Measurements from ENCODE around the gene PHACTR1.

DNA sequence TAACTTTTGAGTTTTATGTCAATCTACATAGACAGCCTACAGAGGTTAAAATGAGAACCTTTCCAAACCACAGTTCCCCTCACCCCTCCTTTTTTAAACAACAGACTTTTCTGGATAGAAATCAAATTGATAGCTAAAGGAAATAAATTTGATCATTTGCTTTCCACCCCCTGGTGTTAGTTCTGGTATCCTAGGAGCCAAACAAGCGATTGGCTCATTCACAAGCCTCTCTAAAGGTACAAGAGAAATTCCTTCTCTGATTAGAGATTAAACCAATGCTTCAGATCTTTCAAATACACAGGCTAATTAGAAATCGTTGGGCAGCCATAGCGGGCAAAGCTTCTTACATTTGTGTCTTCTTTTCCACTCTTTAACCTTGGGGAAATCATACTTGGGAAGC, 379.5 kb downstream of the PHACTR1 start:
- no peak for TF ChIP-seq GATA2 (CRISPR knock-in tag; IDR thresholded peaks at IDR 0.05)
- TF ChIP-seq, protein P1, sequence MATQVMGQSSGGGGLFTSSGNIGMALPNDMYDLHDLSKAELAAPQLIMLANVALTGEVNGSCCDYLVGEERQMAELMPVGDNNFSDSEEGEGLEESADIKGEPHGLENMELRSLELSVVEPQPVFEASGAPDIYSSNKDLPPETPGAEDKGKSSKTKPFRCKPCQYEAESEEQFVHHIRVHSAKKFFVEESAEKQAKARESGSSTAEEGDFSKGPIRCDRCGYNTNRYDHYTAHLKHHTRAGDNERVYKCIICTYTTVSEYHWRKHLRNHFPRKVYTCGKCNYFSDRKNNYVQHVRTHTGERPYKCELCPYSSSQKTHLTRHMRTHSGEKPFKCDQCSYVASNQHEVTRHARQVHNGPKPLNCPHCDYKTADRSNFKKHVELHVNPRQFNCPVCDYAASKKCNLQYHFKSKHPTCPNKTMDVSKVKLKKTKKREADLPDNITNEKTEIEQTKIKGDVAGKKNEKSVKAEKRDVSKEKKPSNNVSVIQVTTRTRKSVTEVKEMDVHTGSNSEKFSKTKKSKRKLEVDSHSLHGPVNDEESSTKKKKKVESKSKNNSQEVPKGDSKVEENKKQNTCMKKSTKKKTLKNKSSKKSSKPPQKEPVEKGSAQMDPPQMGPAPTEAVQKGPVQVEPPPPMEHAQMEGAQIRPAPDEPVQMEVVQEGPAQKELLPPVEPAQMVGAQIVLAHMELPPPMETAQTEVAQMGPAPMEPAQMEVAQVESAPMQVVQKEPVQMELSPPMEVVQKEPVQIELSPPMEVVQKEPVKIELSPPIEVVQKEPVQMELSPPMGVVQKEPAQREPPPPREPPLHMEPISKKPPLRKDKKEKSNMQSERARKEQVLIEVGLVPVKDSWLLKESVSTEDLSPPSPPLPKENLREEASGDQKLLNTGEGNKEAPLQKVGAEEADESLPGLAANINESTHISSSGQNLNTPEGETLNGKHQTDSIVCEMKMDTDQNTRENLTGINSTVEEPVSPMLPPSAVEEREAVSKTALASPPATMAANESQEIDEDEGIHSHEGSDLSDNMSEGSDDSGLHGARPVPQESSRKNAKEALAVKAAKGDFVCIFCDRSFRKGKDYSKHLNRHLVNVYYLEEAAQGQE (IDR thresholded peaks at IDR 0.05; ENCODE audit: low read depth, low read length): no peak
- no peak for TF ChIP-seq YY1 (IDR thresholded peaks at IDR 0.05; ENCODE audit: low read depth)
- TF ChIP-seq MXI1 (IDR thresholded peaks at IDR 0.05; ENCODE audit: low read depth, low read length): no peak
- no peak for TF ChIP-seq SIN3A (IDR thresholded peaks at IDR 0.05; ENCODE audit: borderline replicate concordance, low read depth, low read length)
- no peak for TF ChIP-seq TAF1 (IDR thresholded peaks at IDR 0.05; ENCODE audit: borderline replicate concordance, low read depth, low read length)
- no peak for TF ChIP-seq POLR2AphosphoS5 (IDR thresholded peaks at IDR 0.05; ENCODE audit: low read depth, low read length)
- TF ChIP-seq ELF1 (IDR thresholded peaks at IDR 0.05): no peak
- no peak for TF ChIP-seq EP300 (IDR thresholded peaks at IDR 0.05; ENCODE audit: borderline replicate concordance in 1 of 2, low read depth in 1 of 2, low read length in 1 of 2)
- TF ChIP-seq SMC3 (IDR thresholded peaks at IDR 0.05; ENCODE audit: low read depth, low read length): no peak
- TF ChIP-seq, protein P2, sequence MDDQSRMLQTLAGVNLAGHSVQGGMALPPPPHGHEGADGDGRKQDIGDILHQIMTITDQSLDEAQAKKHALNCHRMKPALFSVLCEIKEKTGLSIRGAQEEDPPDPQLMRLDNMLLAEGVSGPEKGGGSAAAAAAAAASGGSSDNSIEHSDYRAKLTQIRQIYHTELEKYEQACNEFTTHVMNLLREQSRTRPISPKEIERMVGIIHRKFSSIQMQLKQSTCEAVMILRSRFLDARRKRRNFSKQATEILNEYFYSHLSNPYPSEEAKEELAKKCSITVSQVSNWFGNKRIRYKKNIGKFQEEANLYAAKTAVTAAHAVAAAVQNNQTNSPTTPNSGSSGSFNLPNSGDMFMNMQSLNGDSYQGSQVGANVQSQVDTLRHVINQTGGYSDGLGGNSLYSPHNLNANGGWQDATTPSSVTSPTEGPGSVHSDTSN (IDR thresholded peaks at IDR 0.05): no peak
- TF ChIP-seq, protein P3, sequence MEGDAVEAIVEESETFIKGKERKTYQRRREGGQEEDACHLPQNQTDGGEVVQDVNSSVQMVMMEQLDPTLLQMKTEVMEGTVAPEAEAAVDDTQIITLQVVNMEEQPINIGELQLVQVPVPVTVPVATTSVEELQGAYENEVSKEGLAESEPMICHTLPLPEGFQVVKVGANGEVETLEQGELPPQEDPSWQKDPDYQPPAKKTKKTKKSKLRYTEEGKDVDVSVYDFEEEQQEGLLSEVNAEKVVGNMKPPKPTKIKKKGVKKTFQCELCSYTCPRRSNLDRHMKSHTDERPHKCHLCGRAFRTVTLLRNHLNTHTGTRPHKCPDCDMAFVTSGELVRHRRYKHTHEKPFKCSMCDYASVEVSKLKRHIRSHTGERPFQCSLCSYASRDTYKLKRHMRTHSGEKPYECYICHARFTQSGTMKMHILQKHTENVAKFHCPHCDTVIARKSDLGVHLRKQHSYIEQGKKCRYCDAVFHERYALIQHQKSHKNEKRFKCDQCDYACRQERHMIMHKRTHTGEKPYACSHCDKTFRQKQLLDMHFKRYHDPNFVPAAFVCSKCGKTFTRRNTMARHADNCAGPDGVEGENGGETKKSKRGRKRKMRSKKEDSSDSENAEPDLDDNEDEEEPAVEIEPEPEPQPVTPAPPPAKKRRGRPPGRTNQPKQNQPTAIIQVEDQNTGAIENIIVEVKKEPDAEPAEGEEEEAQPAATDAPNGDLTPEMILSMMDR (IDR thresholded peaks at IDR 0.05): no peak

Data from SK-N-SH (cell line).